ENCODE results near the gene ATP6V0B. TPM values are rescaled to one million over a fixed set of nuclear protein-coding genes. Genes with fewer than 3 reads are reported as not detected.

The ATP6V0B gene
- total RNA-seq, 4 donors from 2014 or later: 29.2 to 203 (median 97.9) TPM

GRCh38 chr1:44024031-44024902, 49.5 kb downstream of the ATP6V0B start:
- no peak for DNase-seq

GRCh38 chr1:44024903-44025525, 50.3 kb downstream of the ATP6V0B start:
- in situ Hi-C loops (cut with MboI; ENCODE audit: low pct_ligation_motif_present in 1 of 4, low pct_unique_long_range_greater_than_20kb in 1 of 4, low sequenced_read_pairs in 3 of 4) (loop anchor here in 1 of 4 donors (25.0 kb wide), 1 partner anchor 263 kb away; no protein-coding TSS in a partner anchor), intact Hi-C loops (cut with DNase I; ENCODE audit: low total_unique reads) (no loop called here)
- no peaks in the 10 kb centered on the region for H3K27me3 ChIP-seq
- H3K4me1 ChIP-seq: peaks cover 16 to 47% (median 32%) of the 10 kb centered on the region in 4 donors
- peak overlapping the region; percentile 58 to 96 (median 86) for H3K27ac ChIP-seq
- no peaks in the 10 kb centered on the region for H3K36me3 ChIP-seq
- TF ChIP-seq CTCF (IDR thresholded peaks at IDR 0.05) (no peak), POLR2AphosphoS5 (IDR thresholded peaks at IDR 0.05) (no peak), EP300 (IDR thresholded peaks at IDR 0.05; ENCODE audit: low read depth) (no peak), POLR2A (IDR thresholded peaks at IDR 0.05) (no peak)
- no peak for DNase-seq
- no peak overlapping the region for H3K4me3 ChIP-seq
- H3K9me3 ChIP-seq: no peaks in the 10 kb centered on the region
- WGBS, 2 donors (ENCODE audit: low coverage in 1 of 2): 80 to 81% methylated on average over 7 to 13 of the region's 13 CpGs

More at GRCh38 chr1:44024031-44024902, 49.5 kb downstream of the ATP6V0B start:
- in situ Hi-C loops (cut with MboI; ENCODE audit: low pct_ligation_motif_present in 1 of 4, low pct_unique_long_range_greater_than_20kb in 1 of 4, low sequenced_read_pairs in 3 of 4) (no loop called here), intact Hi-C loops (cut with DNase I; ENCODE audit: low total_unique reads) (no loop called here)
- H3K36me3 ChIP-seq: no peaks in the 10 kb centered on the region
- 80 to 91% methylated on average over 1 to 14 of the region's 14 CpGs for WGBS, 2 donors (ENCODE audit: low coverage in 1 of 2)
- H3K27me3 ChIP-seq: no peaks in the 10 kb centered on the region
- TF ChIP-seq EP300 (IDR thresholded peaks at IDR 0.05; ENCODE audit: low read depth) (no peak), POLR2AphosphoS5 (IDR thresholded peaks at IDR 0.05) (no peak)
- no peaks in the 10 kb centered on the region for H3K9me3 ChIP-seq
- no peak overlapping the region for H3K27ac ChIP-seq
- H3K4me1 ChIP-seq: peaks cover 13 to 42% (median 28%) of the 10 kb centered on the region in 4 donors
- no peak overlapping the region for H3K4me3 ChIP-seq

GRCh38 chr1:44025816-44026215, 51.1 kb downstream of the ATP6V0B start:
- intact Hi-C loops (cut with DNase I; ENCODE audit: low total_unique reads) (no loop called here), in situ Hi-C loops (cut with MboI; ENCODE audit: low pct_ligation_motif_present in 1 of 4, low pct_unique_long_range_greater_than_20kb in 1 of 4, low sequenced_read_pairs in 3 of 4) (loop anchor here in 1 of 4 donors (25.0 kb wide), 1 partner anchor 264 kb away; no protein-coding TSS in a partner anchor)
- no peaks in the 10 kb centered on the region for H3K9me3 ChIP-seq
- H3K4me1 ChIP-seq: peaks cover 18 to 47% (median 33%) of the 10 kb centered on the region in 4 donors
- H3K27ac ChIP-seq: peak overlapping the region; percentile 58 to 96 (median 86)
- TF ChIP-seq CTCF (IDR thresholded peaks at IDR 0.05) (no peak), EP300 (IDR thresholded peaks at IDR 0.05; ENCODE audit: low read depth) (no peak), POLR2A (IDR thresholded peaks at IDR 0.05) (no peak), POLR2AphosphoS5 (IDR thresholded peaks at IDR 0.05) (peak in 1 of 3 donors; percentile 24)
- peak; percentile 77 for DNase-seq
- 65 to 71% methylated on average over 1 to 3 of the region's 3 CpGs for WGBS, 2 donors (ENCODE audit: low coverage in 1 of 2)
- H3K4me3 ChIP-seq: no peak overlapping the region
- no peaks in the 10 kb centered on the region for H3K27me3 ChIP-seq
- no peaks in the 10 kb centered on the region for H3K36me3 ChIP-seq

GRCh38 chr1:44027320-44027719, 52.6 kb downstream of the ATP6V0B start:
- DNase-seq: no peak
- TF ChIP-seq EP300 (IDR thresholded peaks at IDR 0.05; ENCODE audit: low read depth): no peak
- TF ChIP-seq CTCF (IDR thresholded peaks at IDR 0.05): no peak
- no peak for TF ChIP-seq POLR2A (IDR thresholded peaks at IDR 0.05)
- no peak for TF ChIP-seq POLR2AphosphoS5 (IDR thresholded peaks at IDR 0.05)
- peak overlapping the region; percentile 52 to 96 (median 86) for H3K27ac ChIP-seq
- in situ Hi-C loops (cut with MboI; ENCODE audit: low pct_ligation_motif_present in 1 of 4, low pct_unique_long_range_greater_than_20kb in 1 of 4, low sequenced_read_pairs in 3 of 4): loop anchor here in 1 of 4 donors (25.0 kb wide), 1 partner anchor 265 kb away; no protein-coding TSS in a partner anchor
- H3K36me3 ChIP-seq: no peaks in the 10 kb centered on the region
- WGBS, 2 donors (ENCODE audit: low coverage in 1 of 2): 80 to 89% methylated on average over 1 to 3 of the region's 3 CpGs
- no peaks in the 10 kb centered on the region for H3K9me3 ChIP-seq
- intact Hi-C loops (cut with DNase I; ENCODE audit: low total_unique reads): no loop called here
- H3K27me3 ChIP-seq: no peaks in the 10 kb centered on the region
- H3K4me3 ChIP-seq: no peak overlapping the region
- H3K4me1 ChIP-seq: peaks cover 25 to 57% (median 43%) of the 10 kb centered on the region in 4 donors

Other genes with a start within 250 kb of the ATP6V0B start
- gene ARTN, start 41.2 kb upstream of the ATP6V0B start, total RNA-seq: 10 to 100 TPM in 1 of 4 donors, 1 to 10 TPM in 2, under 1 TPM in 1; 0.96 to 17.5 (median 1.9) TPM
- gene IPO13, start 28.0 kb upstream of the ATP6V0B start, total RNA-seq: 10 to 100 TPM; 22.7 to 64.9 (median 36.5) TPM
- gene DPH2, start 5.0 kb upstream of the ATP6V0B start, total RNA-seq: 10 to 100 TPM; 13.1 to 29.4 (median 17.1) TPM
- gene B4GALT2, start 4.2 kb downstream of the ATP6V0B start, total RNA-seq: 10 to 100 TPM; 16.5 to 19.5 (median 18.6) TPM
- gene CCDC24, start 16.6 kb downstream of the ATP6V0B start, total RNA-seq: 10 to 100 TPM; 13.8 to 22.0 (median 17.6) TPM
- 10 to 100 TPM; 22.4 to 31.8 (median 29.5) TPM for gene SLC6A9, start 56.5 kb downstream of the ATP6V0B start, total RNA-seq
- not detected for gene KLF17, start 143.9 kb downstream of the ATP6V0B start, total RNA-seq
- not detected for gene KLF18, start 166.7 kb downstream of the ATP6V0B start, total RNA-seq
- 100 to 1,000 TPM in 2 of 4 donors, 10 to 100 TPM in 2; 57.8 to 130 (median 93.6) TPM for gene DMAP1, start 238.5 kb downstream of the ATP6V0B start, total RNA-seq